Stimulated activated CD8-positive, alpha-beta memory T cell treated with anti-CD3 and anti-CD28 coated beads, Interleukin-12 subunit alpha, Interleukin-12 subunit beta, amount 100 ng/mL, for 24 hours (primary cell): ENCODE results near the gene WDTC1.
"Not testable (repeated sequence)": the region's sequence is repeated elsewhere in the genome, so short reads cannot be mapped to it uniquely, and the experiment has no call there.

ENCODE experiments used
- DNase-seq: peaks from one replicate; pipeline ENCODE4 v3.0.0-alpha.2; 2020; ENCODE audit errors: extremely low read depth

Gene WDTC1

GRCh38 chr1:27234049-27234882 is at the start of gene WDTC1:
TSS of gene WDTC1 (plus strand) at chr1:27234632. CDS start at chr1:27261055, 26,423 bp downstream.
- peak; percentile 95 for DNase-seq

- DNase-seq: not testable (repeated sequence)
Observed at GRCh38 chr1:27184665-27185064, 49.8 kb upstream of the WDTC1 start.

- DNase-seq: no peak
Observed at GRCh38 chr1:27192039-27192529, 42.3 kb upstream of the WDTC1 start.

GRCh38 chr1:27193194-27193593 is 41.2 kb upstream of the WDTC1 start:
- DNase-seq: no peak

- DNase-seq: no peak
Observed at GRCh38 chr1:27201295-27201694, 33.1 kb upstream of the WDTC1 start.

GRCh38 chr1:27203946-27204345 is 30.5 kb upstream of the WDTC1 start:
- no peak for DNase-seq

- DNase-seq: not testable (repeated sequence)
Observed at GRCh38 chr1:27207238-27207637, 27.2 kb upstream of the WDTC1 start.

GRCh38 chr1:27208143-27208850 is 26.1 kb upstream of the WDTC1 start:
- DNase-seq: not testable (repeated sequence)

- no peak for DNase-seq
Observed at GRCh38 chr1:27216466-27216865, 18.0 kb upstream of the WDTC1 start.

- DNase-seq: no peak
Observed at GRCh38 chr1:27217401-27217800, 17.0 kb upstream of the WDTC1 start.

GRCh38 chr1:27218736-27219135 is 15.7 kb upstream of the WDTC1 start:
- no peak for DNase-seq

GRCh38 chr1:27220096-27220495 is 14.3 kb upstream of the WDTC1 start:
- DNase-seq: no peak

- DNase-seq: not testable (repeated sequence)
Observed at GRCh38 chr1:27220702-27221497, 13.5 kb upstream of the WDTC1 start.

GRCh38 chr1:27225621-27226020 is 8.8 kb upstream of the WDTC1 start:
- DNase-seq: no peak

GRCh38 chr1:27227765-27228164 is 6.7 kb upstream of the WDTC1 start:
- no peak for DNase-seq

GRCh38 chr1:27233667-27234048 is 774 bp upstream of the WDTC1 start:
- no peak for DNase-seq

GRCh38 chr1:27235827-27236226 is 1.4 kb downstream of the WDTC1 start:
- no peak for DNase-seq

GRCh38 chr1:27237112-27237511 is 2.7 kb downstream of the WDTC1 start:
- no peak for DNase-seq

- DNase-seq: no peak
Observed at GRCh38 chr1:27238032-27238431, 3.6 kb downstream of the WDTC1 start.

- DNase-seq: no peak
Observed at GRCh38 chr1:27241677-27242076, 7.2 kb downstream of the WDTC1 start.

GRCh38 chr1:27243665-27244064 is 9.2 kb downstream of the WDTC1 start:
- DNase-seq: not testable (repeated sequence)

GRCh38 chr1:27246194-27246593 is 11.8 kb downstream of the WDTC1 start:
- DNase-seq: no peak
